ENCODE data around the gene KCNG2. TPM values are rescaled to one million over a fixed set of nuclear protein-coding genes. Genes with fewer than 3 reads are reported as not detected.
A peak's percentile ranks its signal among the peaks of the same experiment; 100 is the strongest.

KCNG2 gene
- total and polyA plus RNA-seq, 4 donors: 0.03 to 0.23 (median 0.08) TPM; not detected in 1

DNA sequence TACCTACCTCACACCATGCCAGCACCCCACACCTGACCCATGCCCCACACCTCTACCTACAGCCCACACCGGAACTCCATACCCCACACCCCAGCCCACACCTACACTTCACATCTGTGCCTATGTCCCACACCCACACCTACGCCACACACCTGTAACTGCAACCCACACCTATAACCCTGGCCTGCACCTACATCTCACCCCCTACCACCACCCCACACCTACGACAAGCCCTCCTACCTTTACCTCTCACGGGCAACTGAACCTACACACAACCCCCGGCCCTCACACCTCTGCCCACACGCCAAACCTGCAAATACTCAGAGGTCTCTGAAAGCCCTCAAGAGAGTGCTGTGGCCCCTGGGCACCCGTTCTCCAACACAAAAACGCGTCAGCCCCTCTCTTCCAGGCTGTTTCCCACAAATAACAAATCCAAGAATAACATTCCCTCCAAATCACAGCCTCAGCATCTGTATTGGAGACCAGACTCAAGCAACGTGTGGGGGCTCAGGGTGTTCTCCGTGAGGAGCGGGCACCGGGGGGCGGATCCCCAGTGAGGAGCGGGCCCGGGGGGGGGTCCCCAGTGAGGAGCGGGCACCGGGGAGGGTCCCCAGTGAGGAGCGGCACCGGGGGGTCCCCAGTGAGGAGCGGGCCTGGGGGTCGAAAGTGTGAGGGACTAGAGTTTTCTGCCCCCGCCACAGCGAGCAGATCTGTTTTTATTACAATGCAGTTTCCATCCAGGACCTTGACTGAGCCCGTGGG lies 120.3 kb downstream of the KCNG2 start:
- H3K27me3 ChIP-seq (ENCODE audit: control insufficient read depth in 4 of 4, insufficient read depth in 4 of 4, low read length in 3 of 4): no peaks in the 10 kb centered on the region
- peak; percentile 31 for DNase-seq (ENCODE audit: low spot score)
- no peaks in the 10 kb centered on the region for H3K9me3 ChIP-seq (ENCODE audit: control insufficient read depth in 4 of 4, low read length in 3 of 4)
- H3K4me3 ChIP-seq (ENCODE audit: low read depth in 1 of 3, low read length in 3 of 3): no peak overlapping the region
- no peak overlapping the region for H3K27ac ChIP-seq (ENCODE audit: low read depth in 1 of 2, low read length in 2 of 2)
- no peak for TF ChIP-seq JUND (IDR thresholded peaks at IDR 0.05)
- TF ChIP-seq, protein P1, sequence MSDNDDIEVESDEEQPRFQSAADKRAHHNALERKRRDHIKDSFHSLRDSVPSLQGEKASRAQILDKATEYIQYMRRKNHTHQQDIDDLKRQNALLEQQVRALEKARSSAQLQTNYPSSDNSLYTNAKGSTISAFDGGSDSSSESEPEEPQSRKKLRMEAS (IDR thresholded peaks at IDR 0.05): no peak
- TF ChIP-seq, protein P2, sequence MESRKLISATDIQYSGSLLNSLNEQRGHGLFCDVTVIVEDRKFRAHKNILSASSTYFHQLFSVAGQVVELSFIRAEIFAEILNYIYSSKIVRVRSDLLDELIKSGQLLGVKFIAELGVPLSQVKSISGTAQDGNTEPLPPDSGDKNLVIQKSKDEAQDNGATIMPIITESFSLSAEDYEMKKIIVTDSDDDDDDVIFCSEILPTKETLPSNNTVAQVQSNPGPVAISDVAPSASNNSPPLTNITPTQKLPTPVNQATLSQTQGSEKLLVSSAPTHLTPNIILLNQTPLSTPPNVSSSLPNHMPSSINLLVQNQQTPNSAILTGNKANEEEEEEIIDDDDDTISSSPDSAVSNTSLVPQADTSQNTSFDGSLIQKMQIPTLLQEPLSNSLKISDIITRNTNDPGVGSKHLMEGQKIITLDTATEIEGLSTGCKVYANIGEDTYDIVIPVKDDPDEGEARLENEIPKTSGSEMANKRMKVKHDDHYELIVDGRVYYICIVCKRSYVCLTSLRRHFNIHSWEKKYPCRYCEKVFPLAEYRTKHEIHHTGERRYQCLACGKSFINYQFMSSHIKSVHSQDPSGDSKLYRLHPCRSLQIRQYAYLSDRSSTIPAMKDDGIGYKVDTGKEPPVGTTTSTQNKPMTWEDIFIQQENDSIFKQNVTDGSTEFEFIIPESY (IDR thresholded peaks at IDR 0.05): no peak
- no peak for TF ChIP-seq FOXA1 (IDR thresholded peaks at IDR 0.05)
- TF ChIP-seq, protein P3, sequence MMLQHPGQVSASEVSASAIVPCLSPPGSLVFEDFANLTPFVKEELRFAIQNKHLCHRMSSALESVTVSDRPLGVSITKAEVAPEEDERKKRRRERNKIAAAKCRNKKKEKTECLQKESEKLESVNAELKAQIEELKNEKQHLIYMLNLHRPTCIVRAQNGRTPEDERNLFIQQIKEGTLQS (IDR thresholded peaks at IDR 0.05): no peak
- no peak for TF ChIP-seq TAF1 (conservative IDR thresholded peaks at IDR 0.05)
- H3K9ac ChIP-seq (ENCODE audit: low read depth in 1 of 2, low read length in 2 of 2): no peak overlapping the region
- 96% methylated on average over 25 of the region's 25 CpGs for WGBS
- no peaks in the 10 kb centered on the region for H3K4me1 ChIP-seq (ENCODE audit: control insufficient read depth in 4 of 4, insufficient read depth in 4 of 4, low read length in 3 of 4)
- peaks cover 20 to 56% (median 32%) of the 10 kb centered on the region in 4 donors for H3K36me3 ChIP-seq (ENCODE audit: control insufficient read depth in 4 of 4, insufficient read depth in 3 of 4, low read depth in 1 of 4, low read length in 3 of 4)

DNA sequence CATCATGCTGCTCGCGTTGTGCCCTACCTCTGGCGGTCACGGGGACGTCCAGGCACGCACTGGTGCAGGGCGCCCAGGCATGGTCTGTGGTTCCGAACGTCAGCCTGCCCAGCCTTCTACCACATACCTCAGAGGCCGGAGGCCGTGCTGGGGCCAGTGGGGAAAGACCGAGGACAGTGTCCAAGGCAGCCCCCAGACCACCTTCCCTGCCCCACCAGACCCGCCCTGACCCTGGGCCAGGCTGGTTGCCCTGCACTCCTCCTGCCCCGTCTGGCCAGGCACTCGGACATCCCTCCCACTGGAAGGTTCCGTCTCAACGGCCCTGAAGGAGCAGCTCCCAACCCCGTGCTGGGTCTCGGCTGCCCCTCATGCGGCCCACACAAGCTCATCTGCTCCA lies 120.9 kb downstream of the KCNG2 start:
- Histone ChIP-seq H3K9me3 (ENCODE audit: control insufficient read depth in 4 of 4, low read length in 3 of 4) (no peaks in the 10 kb centered on the region), H3K27me3 (ENCODE audit: control insufficient read depth in 4 of 4, insufficient read depth in 4 of 4, low read length in 3 of 4) (no peaks in the 10 kb centered on the region), H3K27ac (ENCODE audit: low read depth in 1 of 2, low read length in 2 of 2) (no peak overlapping the region), H3K4me3 (ENCODE audit: low read depth in 1 of 3, low read length in 3 of 3) (no peak overlapping the region), H3K9ac (ENCODE audit: low read depth in 1 of 2, low read length in 2 of 2) (no peak overlapping the region), H3K36me3 (ENCODE audit: control insufficient read depth in 4 of 4, insufficient read depth in 3 of 4, low read depth in 1 of 4, low read length in 3 of 4) (peaks cover 19 to 52% (median 31%) of the 10 kb centered on the region in 4 donors), H3K4me1 (ENCODE audit: control insufficient read depth in 4 of 4, insufficient read depth in 4 of 4, low read length in 3 of 4) (no peaks in the 10 kb centered on the region)
- WGBS: 98% methylated on average over 20 of the region's 20 CpGs
- TF ChIP-seq, protein P4, sequence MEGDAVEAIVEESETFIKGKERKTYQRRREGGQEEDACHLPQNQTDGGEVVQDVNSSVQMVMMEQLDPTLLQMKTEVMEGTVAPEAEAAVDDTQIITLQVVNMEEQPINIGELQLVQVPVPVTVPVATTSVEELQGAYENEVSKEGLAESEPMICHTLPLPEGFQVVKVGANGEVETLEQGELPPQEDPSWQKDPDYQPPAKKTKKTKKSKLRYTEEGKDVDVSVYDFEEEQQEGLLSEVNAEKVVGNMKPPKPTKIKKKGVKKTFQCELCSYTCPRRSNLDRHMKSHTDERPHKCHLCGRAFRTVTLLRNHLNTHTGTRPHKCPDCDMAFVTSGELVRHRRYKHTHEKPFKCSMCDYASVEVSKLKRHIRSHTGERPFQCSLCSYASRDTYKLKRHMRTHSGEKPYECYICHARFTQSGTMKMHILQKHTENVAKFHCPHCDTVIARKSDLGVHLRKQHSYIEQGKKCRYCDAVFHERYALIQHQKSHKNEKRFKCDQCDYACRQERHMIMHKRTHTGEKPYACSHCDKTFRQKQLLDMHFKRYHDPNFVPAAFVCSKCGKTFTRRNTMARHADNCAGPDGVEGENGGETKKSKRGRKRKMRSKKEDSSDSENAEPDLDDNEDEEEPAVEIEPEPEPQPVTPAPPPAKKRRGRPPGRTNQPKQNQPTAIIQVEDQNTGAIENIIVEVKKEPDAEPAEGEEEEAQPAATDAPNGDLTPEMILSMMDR (IDR thresholded peaks at IDR 0.05; ENCODE audit: low read depth, low read length, missing input control): no peak
- TF ChIP-seq, protein P3 (IDR thresholded peaks at IDR 0.05): no peak
- TF ChIP-seq HNF4G (IDR thresholded peaks at IDR 0.05): no peak
- no peak for TF ChIP-seq HNF4A (conservative IDR thresholded peaks at IDR 0.05)
- TF ChIP-seq JUND (IDR thresholded peaks at IDR 0.05): no peak
- TF ChIP-seq, protein P1 (IDR thresholded peaks at IDR 0.05): no peak
- no peak for TF ChIP-seq FOXA2 (IDR thresholded peaks at IDR 0.05)
- no peak for TF ChIP-seq RAD21 (IDR thresholded peaks at IDR 0.05)
- TF ChIP-seq, protein P5, sequence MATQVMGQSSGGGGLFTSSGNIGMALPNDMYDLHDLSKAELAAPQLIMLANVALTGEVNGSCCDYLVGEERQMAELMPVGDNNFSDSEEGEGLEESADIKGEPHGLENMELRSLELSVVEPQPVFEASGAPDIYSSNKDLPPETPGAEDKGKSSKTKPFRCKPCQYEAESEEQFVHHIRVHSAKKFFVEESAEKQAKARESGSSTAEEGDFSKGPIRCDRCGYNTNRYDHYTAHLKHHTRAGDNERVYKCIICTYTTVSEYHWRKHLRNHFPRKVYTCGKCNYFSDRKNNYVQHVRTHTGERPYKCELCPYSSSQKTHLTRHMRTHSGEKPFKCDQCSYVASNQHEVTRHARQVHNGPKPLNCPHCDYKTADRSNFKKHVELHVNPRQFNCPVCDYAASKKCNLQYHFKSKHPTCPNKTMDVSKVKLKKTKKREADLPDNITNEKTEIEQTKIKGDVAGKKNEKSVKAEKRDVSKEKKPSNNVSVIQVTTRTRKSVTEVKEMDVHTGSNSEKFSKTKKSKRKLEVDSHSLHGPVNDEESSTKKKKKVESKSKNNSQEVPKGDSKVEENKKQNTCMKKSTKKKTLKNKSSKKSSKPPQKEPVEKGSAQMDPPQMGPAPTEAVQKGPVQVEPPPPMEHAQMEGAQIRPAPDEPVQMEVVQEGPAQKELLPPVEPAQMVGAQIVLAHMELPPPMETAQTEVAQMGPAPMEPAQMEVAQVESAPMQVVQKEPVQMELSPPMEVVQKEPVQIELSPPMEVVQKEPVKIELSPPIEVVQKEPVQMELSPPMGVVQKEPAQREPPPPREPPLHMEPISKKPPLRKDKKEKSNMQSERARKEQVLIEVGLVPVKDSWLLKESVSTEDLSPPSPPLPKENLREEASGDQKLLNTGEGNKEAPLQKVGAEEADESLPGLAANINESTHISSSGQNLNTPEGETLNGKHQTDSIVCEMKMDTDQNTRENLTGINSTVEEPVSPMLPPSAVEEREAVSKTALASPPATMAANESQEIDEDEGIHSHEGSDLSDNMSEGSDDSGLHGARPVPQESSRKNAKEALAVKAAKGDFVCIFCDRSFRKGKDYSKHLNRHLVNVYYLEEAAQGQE (IDR thresholded peaks at IDR 0.05): no peak
- TF ChIP-seq EGR1 (IDR thresholded peaks at IDR 0.05; ENCODE audit: low read depth in 2 of 2): no peak
- no peak for TF ChIP-seq RXRA (IDR thresholded peaks at IDR 0.05)
- no peak for TF ChIP-seq SP1 (IDR thresholded peaks at IDR 0.05)
- DNase-seq (ENCODE audit: low spot score): peak; percentile 31

Data from liver (tissue), 9 donors.